ENCODE measurements around the gene SAC3D1.

Gene SAC3D1

DNA sequence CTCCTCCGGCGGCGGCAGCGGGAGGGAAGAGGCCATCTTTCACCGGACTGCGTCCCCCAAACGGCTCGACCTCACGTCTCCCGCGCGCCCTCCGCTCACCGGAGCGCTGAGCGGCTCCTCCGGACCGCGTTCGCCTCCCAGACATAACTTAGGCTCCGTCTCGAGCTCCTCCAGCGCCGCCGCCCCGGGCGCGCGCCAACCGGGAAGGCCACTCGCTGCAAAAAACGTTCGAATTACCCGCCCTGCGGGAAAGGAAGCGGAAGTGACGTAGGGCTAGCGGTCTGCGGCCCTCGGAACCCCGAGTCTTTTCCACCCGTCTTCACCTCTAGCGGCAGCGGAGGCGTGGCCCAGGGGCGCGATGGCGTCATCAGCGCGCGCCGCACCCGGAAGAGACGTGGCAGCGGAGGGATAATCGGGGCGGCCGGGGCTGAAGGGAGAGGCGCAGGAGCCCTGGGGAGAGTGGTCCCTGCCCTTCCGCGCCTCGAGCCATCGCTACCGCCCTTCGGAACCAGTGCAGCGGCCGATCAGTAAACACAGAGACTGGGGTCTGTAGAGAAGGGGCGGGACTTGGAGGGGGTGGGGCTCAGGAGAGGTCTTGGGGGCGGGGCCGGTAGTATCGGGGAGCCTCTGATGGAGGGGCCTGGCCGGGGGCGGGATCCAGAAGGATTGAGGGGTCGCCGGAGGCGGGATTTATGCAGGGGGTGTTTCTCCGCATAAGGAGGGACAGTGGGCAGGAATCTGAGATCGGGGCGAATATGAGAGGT lies 43.0 kb downstream of the SAC3D1 start, which contains the start of the genes CDCA5 and ZFPL1:
Gene CDCA5 (minus strand): TSS at position 207 of the 764 bp plus-strand sequence. CDS start 62 bp downstream, at position 145.
Gene ZFPL1 (plus strand): TSS at position 389 of the 764 bp plus-strand sequence. CDS start 477 bp downstream, outside the sequence.
- in situ Hi-C loops (cut with MboI; ENCODE audit: low pct_unique_long_range_greater_than_20kb, low sequenced_read_pairs) = no loop called here
- peak; percentile 97 for DNase-seq

DNA sequence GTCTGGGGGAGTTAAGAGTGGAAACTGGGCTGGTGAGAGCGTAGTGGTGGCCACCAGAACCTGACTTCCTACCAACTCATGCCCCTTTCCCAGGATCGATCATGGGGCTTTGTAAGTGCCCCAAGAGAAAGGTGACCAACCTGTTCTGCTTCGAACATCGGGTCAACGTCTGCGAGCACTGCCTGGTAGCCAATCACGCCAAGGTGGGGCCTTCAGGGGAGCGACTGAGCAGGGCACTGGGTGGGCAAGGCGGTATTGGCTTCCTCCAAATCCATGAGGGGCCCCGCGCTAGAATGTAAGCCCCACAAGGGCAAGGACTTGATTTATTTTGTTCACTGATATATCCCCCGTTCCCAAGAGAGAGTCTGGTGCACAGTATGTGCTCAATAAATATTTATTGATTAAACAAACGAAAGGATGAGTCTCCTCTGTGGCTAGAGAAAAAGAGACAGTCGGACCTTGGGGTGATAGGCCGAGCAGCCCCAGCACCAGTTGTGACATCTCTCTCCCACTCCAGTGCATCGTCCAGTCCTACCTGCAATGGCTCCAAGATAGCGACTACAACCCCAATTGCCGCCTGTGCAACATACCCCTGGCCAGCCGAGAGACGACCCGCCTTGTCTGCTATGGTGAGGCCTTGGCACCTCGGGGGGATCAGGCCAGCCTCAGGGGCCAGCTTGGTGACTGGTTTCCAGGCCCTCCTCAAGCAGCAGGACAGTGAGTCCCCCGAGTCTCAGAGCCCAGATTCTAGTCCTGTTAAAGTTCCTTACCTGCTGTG lies 43.8 kb downstream of the SAC3D1 start:
- no peak for DNase-seq
- in situ Hi-C loops (cut with MboI; ENCODE audit: low pct_unique_long_range_greater_than_20kb, low sequenced_read_pairs) = no loop called here

- no peak for DNase-seq
- in situ Hi-C loops (cut with MboI; ENCODE audit: low pct_unique_long_range_greater_than_20kb, low sequenced_read_pairs) = no loop called here
These were observed 44.4 kb downstream of the SAC3D1 start for GRCh38 chr11:65085446-65085845.

GRCh38 chr11:65086809-65087208 lies 45.8 kb downstream of the SAC3D1 start:
- no peak for DNase-seq
- in situ Hi-C loops (cut with MboI; ENCODE audit: low pct_unique_long_range_greater_than_20kb, low sequenced_read_pairs) = no loop called here

DNA sequence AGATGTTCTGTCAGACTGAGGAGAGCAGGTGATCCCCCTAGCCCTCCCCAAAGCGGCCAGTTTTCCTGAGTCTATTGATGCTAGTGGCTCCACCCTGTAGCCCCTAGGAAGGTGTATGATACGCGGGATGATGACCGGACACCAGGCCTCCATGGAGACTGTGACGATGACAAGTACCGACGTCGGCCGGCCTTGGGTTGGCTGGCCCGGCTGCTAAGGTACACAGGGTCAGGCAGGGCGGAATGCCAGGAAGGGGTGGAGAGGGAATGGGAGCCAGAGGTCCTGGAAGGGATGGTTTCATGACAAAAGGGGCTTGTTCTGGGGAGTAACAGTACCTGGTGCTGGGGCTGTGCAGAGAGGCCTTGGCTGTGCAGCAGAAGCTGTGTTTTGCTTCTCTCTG lies 46.2 kb downstream of the SAC3D1 start:
- no peak for DNase-seq
- in situ Hi-C loops (cut with MboI; ENCODE audit: low pct_unique_long_range_greater_than_20kb, low sequenced_read_pairs) = no loop called here

DNA sequence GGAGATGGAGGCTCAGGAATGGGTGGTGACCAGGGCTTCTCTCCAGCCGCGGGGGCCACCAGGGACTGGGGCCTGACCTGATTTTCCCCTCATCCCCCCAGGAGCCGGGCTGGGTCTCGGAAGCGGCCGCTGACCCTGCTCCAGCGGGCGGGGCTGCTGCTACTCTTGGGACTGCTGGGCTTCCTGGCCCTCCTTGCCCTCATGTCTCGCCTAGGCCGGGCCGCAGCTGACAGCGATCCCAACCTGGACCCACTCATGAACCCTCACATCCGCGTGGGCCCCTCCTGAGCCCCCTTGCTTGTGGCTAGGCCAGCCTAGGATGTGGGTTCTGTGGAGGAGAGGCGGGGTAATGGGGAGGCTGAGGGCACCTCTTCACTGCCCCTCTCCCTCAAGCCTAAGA lies 46.8 kb downstream of the SAC3D1 start:
- no peak for DNase-seq
- in situ Hi-C loops (cut with MboI; ENCODE audit: low pct_unique_long_range_greater_than_20kb, low sequenced_read_pairs) = no loop called here

DNA sequence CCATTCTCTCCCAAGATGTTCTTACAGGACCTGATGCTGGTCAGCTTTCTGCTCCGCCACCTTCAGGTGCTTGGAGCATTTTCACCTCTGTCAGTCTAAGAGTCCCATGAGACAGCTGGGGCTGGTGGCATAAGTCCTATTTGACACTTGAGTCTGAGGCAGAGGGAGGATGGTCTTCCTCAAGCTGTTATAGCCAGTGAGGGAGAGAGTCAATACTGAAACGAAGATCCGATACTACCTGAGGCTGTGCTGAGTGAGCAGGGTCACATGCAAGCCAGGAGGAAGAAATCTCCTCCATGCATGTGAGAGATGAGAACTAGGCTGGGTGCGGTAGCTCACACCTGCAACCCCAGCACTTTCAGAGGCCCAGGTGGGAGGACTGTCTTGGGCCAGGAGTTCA lies 48.6 kb downstream of the SAC3D1 start:
- no peak for DNase-seq
- in situ Hi-C loops (cut with MboI; ENCODE audit: low pct_unique_long_range_greater_than_20kb, low sequenced_read_pairs) = no loop called here

DNA sequence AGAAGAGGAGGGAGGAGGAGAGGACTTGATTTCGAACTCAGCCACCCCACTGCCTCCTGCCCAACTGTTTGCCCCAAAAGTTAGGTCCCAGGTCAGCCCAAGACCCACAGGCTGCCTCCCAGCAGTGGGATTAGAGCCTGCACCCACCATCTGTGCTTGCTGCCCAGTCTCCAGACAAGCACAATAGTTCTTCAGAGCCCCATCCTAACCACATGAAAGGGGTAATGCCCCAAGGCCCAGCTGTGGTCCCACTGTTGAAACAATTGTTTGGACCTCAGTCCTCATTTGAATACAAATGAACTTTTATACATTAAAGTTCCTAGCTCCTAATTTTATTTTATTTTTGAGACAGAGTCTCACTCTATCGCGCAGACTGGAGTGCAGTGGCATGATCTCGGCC lies 49.6 kb downstream of the SAC3D1 start:
- in situ Hi-C loops (cut with MboI; ENCODE audit: low pct_unique_long_range_greater_than_20kb, low sequenced_read_pairs) = no loop called here

More for the DNA sequence above, 49.6 kb downstream of the SAC3D1 start:
- DNase-seq = no peak

Measured in KBM-7 (cell line).